Measurements from ENCODE around the gene EPM2AIP1.
"Not testable (repeated sequence)": the region's sequence is repeated elsewhere in the genome, so short reads cannot be mapped to it uniquely, and the experiment has no call there.

- not testable (repeated sequence) for TF ChIP-seq CTCF (IDR thresholded peaks at IDR 0.05; ENCODE audit: extremely low read depth in 1 of 2, insufficient read depth in 1 of 2, low read depth in 1 of 2, low read length in 2 of 2); POLR2A (IDR thresholded peaks at IDR 0.05; ENCODE audit: low read depth, low read length); EZH2 (IDR thresholded peaks at IDR 0.05; ENCODE audit: borderline replicate concordance, low read depth, low read length, severe bottlenecking); POLR2AphosphoS5 (IDR thresholded peaks at IDR 0.05; ENCODE audit: insufficient read depth, low read depth, low read length); MYC (IDR thresholded peaks at IDR 0.05; ENCODE audit: low read depth, low read length); JUN (IDR thresholded peaks at IDR 0.05; ENCODE audit: borderline replicate concordance, insufficient read depth, insufficient read length, low read depth); GATA2 (IDR thresholded peaks at IDR 0.05; ENCODE audit: insufficient read depth, insufficient read length, low read depth, low read length); MAX (IDR thresholded peaks at IDR 0.05; ENCODE audit: insufficient read depth, insufficient read length)
Measured at GRCh38 chr3:36963008-36963407, 29.9 kb downstream of the EPM2AIP1 start.
